Adrenal gland (tissue), 5 donors: Measurements from ENCODE around the gene PRAMEF15.
"Not testable (repeated sequence)": the region's sequence is repeated elsewhere in the genome, so short reads cannot be mapped to it uniquely, and the experiment has no call there.

Experiments
- POLR2A ChIP-seq, 2 donors: fragments of 450-650 bp; IDR thresholded peaks; one replicate each; pipeline ENCODE4 v1.6.1; 2017; ENCODE audit warnings: antibody characterized with exemption in 2 of 2, mild to moderate bottlenecking in 2 of 2, moderate library complexity in 1 of 2
- TF ChIP-seq, protein P1 (sequence below), 6 experiments: fragments of 450-650 bp in 4 of 6; fragments of 200-600 bp in 2 of 6; sonication (generic) in 1 of 6; IDR thresholded peaks; 1 replicate in 5 of 6; 2 replicates in 1 of 6; pipeline versions ENCODE4 v1.5.1 to v1.8.0; 2016 to 2021; ENCODE audit warnings: antibody characterized with exemption in 6 of 6, mild to moderate bottlenecking in 2 of 6, moderate library complexity in 1 of 6
- donor health status: DM: no; HTN: no; CAD: no.

DNA sequence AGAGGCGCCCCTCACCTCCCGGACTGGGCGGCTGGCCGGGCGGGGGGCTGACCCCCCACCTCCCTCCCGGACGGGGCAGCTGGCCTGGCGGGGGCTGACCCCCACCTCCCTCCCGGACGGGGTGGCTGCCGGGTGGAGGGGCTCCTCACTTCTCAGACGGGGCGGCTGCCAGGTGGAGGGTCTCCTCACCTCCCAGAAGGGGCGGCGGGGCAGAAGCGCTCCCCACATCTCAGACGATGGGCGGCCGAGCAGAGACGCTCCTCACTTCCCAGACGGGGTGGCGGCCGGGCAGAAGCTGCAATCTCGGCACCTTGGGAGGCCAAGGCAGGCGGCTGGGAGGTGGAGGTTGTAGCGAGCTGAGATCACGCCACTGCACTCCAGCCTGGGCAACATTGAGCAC, 16.7 kb upstream of the PRAMEF15 start:
- TF ChIP-seq, protein P1, sequence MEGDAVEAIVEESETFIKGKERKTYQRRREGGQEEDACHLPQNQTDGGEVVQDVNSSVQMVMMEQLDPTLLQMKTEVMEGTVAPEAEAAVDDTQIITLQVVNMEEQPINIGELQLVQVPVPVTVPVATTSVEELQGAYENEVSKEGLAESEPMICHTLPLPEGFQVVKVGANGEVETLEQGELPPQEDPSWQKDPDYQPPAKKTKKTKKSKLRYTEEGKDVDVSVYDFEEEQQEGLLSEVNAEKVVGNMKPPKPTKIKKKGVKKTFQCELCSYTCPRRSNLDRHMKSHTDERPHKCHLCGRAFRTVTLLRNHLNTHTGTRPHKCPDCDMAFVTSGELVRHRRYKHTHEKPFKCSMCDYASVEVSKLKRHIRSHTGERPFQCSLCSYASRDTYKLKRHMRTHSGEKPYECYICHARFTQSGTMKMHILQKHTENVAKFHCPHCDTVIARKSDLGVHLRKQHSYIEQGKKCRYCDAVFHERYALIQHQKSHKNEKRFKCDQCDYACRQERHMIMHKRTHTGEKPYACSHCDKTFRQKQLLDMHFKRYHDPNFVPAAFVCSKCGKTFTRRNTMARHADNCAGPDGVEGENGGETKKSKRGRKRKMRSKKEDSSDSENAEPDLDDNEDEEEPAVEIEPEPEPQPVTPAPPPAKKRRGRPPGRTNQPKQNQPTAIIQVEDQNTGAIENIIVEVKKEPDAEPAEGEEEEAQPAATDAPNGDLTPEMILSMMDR (IDR thresholded peaks at IDR 0.05) = not testable (repeated sequence)
- not testable (repeated sequence) for TF ChIP-seq POLR2A (IDR thresholded peaks at IDR 0.05)
